Activated T-cell treated with anti-CD3 and anti-CD28 coated beads, Interleukin-2, amount 50 U/mL, for 24 hours (primary cell): ENCODE data around the gene FKBP9.
A peak's percentile ranks its signal among the peaks of the same experiment; 100 is the strongest.

Source experiments
- DNase-seq: peaks from one replicate; pipeline ENCODE4 v3.0.0-alpha.2; 2020
- H3K27ac Mint-ChIP-seq: 2 replicates; pipeline ENCODE4 v1.8.0; 2020; ENCODE audit warnings: mild to moderate bottlenecking, mixed read lengths
- H3K27me3 Mint-ChIP-seq: 2 replicates; pipeline ENCODE4 v1.8.0; 2020; ENCODE audit warnings: mixed read lengths
- H3K36me3 Mint-ChIP-seq: 2 replicates; pipeline ENCODE4 v1.8.0; 2020; ENCODE audit warnings: low read depth, mixed read lengths
- H3K4me1 Mint-ChIP-seq: 2 replicates; pipeline ENCODE4 v1.8.0; 2020; ENCODE audit warnings: low read depth, mixed read lengths
- H3K4me3 Mint-ChIP-seq: 2 replicates; pipeline ENCODE4 v1.8.0; 2020; ENCODE audit warnings: mild to moderate bottlenecking, moderate library complexity, mixed read lengths
- H3K9me3 Mint-ChIP-seq: 2 replicates; pipeline ENCODE4 v1.8.0; 2020; ENCODE audit warnings: mixed read lengths

Gene FKBP9

GRCh38 chr7:33024189-33024757 lies 67.0 kb downstream of the FKBP9 start:
- H3K27me3 Mint-ChIP-seq: no peaks in the 10 kb centered on the region
- no peaks in the 10 kb centered on the region for H3K9me3 Mint-ChIP-seq
- H3K36me3 Mint-ChIP-seq: peaks cover 80% of the 10 kb centered on the region
- H3K4me3 Mint-ChIP-seq: no peak overlapping the region
- no peak overlapping the region for H3K27ac Mint-ChIP-seq
- no peak for DNase-seq
- H3K4me1 Mint-ChIP-seq: peaks cover 2% of the 10 kb centered on the region

- peaks cover 40% of the 10 kb centered on the region for H3K36me3 Mint-ChIP-seq
- no peak overlapping the region for H3K27ac Mint-ChIP-seq
- no peak for DNase-seq
- no peaks in the 10 kb centered on the region for H3K27me3 Mint-ChIP-seq
- H3K9me3 Mint-ChIP-seq: no peaks in the 10 kb centered on the region
- H3K4me1 Mint-ChIP-seq: peaks cover 54% of the 10 kb centered on the region
- H3K4me3 Mint-ChIP-seq: no peak overlapping the region
These were observed 78.5 kb downstream of the FKBP9 start for GRCh38 chr7:33035776-33036175.

DNA sequence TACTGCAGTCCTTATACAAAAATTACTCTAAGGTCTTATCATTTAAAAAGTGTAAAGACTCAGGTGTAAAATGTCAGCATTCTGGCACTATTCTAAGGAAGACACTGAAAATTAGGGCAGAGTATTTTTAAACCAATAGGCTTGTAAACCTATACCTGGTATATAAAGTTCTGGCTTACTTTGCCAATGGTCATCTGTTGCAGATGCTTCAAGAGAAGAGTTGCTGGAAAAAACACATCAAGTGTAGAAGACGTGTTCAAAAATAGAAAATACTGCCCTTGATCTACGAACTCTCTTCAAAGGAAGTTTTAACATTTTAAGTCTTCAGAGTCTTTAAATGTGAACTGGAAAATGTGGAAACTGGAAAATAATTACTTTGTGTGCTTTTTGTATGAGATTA lies 81.4 kb downstream of the FKBP9 start:
- peak overlapping the region; percentile 76 for H3K4me3 Mint-ChIP-seq
- peak overlapping the region; percentile 90 for H3K27ac Mint-ChIP-seq
- DNase-seq: no peak
- H3K27me3 Mint-ChIP-seq: no peaks in the 10 kb centered on the region
- H3K4me1 Mint-ChIP-seq: peaks cover 65% of the 10 kb centered on the region
- no peaks in the 10 kb centered on the region for H3K9me3 Mint-ChIP-seq
- H3K36me3 Mint-ChIP-seq: peaks cover 25% of the 10 kb centered on the region

DNA sequence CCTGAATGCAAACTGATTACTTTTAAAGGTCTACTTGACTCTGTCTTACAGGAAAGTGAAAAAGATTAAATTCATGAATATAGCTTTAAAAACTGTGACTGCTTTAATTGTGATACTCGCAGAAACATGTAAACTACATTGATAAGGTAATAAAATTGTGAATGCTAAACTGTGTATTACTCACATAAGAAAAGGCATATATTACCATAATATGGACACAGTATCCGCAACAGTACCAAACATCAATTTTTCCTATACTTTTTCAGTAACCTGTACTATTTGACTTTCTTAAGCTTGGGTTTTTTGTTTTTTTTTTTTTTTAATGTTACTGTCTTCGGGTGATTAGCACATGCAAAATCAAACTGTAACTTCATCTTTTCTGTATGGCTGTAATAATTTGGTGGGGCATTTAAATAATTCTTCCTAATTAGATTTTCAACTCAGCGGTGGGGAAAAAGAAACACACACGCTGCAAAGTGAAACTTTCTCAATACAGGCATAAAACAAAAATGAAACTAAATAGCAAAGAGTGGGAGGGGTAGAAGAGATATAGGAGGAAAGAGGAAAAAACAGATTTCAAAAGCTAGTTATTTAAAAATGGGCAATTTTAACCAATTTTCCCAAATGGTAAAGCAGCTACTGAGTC lies 82.1 kb downstream of the FKBP9 start:
- Mint-ChIP-seq H3K27me3 (no peaks in the 10 kb centered on the region), H3K4me3 (peak overlapping the region; percentile 76), H3K9me3 (no peaks in the 10 kb centered on the region), H3K4me1 (peaks cover 70% of the 10 kb centered on the region), H3K27ac (peak overlapping the region; percentile 90), H3K36me3 (peaks cover 19% of the 10 kb centered on the region)
- DNase-seq: no peak

DNA sequence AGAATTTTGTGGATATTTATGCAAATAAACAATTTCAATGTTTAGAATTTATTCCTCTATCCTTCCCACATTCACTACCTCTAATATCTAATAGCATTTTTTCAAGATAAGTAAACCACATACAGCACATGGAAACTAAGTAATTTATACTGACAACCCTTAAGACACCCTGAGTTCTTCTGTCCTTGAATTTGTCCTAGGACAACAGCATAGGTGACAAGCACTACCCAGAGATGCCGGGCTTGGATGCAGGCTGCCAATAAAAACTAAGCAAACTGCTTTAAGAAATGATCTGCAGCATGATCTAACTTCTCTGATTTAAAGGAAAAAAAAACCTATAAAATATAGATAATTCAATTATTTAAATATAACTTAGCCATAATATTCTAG lies 82.7 kb downstream of the FKBP9 start:
- Mint-ChIP-seq H3K4me3 (peak overlapping the region; percentile 76), H3K27ac (peak overlapping the region; percentile 90), H3K4me1 (peaks cover 70% of the 10 kb centered on the region), H3K27me3 (no peaks in the 10 kb centered on the region), H3K36me3 (peaks cover 14% of the 10 kb centered on the region), H3K9me3 (no peaks in the 10 kb centered on the region)
- no peak for DNase-seq

GRCh38 chr7:33040803-33041516 lies 83.7 kb downstream of the FKBP9 start:
- no peaks in the 10 kb centered on the region for H3K9me3 Mint-ChIP-seq
- peaks cover 70% of the 10 kb centered on the region for H3K4me1 Mint-ChIP-seq
- peak overlapping the region; percentile 91 for H3K27ac Mint-ChIP-seq
- H3K36me3 Mint-ChIP-seq: peaks cover 9% of the 10 kb centered on the region
- H3K27me3 Mint-ChIP-seq: no peaks in the 10 kb centered on the region
- no peak for DNase-seq
- peak overlapping the region; percentile 67 for H3K4me3 Mint-ChIP-seq

GRCh38 chr7:33041631-33042428 lies 84.6 kb downstream of the FKBP9 start:
- DNase-seq: no peak
- Mint-ChIP-seq H3K36me3 (peaks cover 8% of the 10 kb centered on the region), H3K27ac (no peak overlapping the region), H3K9me3 (no peaks in the 10 kb centered on the region), H3K4me3 (no peak overlapping the region), H3K4me1 (peaks cover 68% of the 10 kb centered on the region), H3K27me3 (no peaks in the 10 kb centered on the region)

DNA sequence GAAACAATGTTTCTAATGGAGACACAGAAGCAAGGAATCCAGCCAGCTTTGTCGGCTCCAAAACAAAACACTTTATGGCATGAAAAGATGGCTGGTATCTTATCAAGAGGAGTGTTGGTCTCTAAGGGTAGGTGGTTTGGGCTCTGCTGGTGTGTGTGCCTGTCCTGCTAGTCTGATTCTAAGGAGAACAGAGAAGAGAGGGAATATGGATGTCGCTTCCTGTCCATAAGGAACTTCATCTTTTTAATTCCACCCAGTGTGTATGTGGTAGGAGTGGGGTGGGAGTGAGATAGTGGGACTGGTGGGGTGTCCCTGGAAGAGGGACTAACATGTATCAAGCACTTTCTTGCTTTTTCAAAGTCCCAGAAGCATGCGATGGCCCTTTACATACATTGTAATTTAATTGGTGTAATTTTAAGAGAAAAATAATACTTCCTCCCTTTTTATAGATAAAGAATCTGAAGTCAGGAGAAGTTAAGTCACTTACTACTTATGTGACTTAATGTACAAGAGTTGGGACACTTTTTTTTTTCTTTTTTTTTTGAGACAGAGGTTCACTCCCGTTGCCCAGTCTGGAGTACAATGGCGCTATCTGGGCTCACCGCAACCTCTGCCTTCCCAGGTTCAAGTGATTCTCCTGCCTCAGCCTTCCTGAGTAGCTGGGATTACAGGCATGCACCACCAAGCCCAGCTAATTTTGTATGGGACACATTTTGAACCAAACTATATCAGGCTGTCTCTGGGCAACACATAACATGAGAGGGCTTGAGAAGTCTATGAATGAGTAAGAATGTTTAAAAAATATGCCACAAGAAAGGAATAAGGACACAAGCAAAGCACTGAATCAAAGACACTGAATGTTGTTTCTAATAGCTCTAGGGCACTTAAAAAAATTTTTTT lies 86.5 kb downstream of the FKBP9 start:
- Mint-ChIP-seq H3K4me1 (peaks cover 62% of the 10 kb centered on the region), H3K27me3 (no peaks in the 10 kb centered on the region), H3K36me3 (peaks cover 6% of the 10 kb centered on the region), H3K9me3 (no peaks in the 10 kb centered on the region), H3K27ac (peak overlapping the region; percentile 38), H3K4me3 (no peak overlapping the region)
- DNase-seq: no peak

DNA sequence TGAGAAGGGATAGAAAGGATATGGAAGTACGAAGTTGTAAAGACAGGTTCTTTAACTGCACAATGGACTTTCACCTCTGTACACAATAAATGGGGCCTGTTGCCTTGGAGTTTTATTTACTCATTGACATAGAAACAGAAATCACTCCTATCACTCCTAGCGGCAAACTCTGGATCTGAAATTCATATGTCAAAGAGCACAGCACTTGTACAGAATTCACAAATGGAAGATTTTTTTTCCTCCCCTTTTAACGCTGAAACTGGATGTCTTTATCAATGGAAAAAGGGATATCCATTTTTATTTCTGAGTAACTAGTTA lies 87.1 kb downstream of the FKBP9 start:
- H3K9me3 Mint-ChIP-seq: no peaks in the 10 kb centered on the region
- no peaks in the 10 kb centered on the region for H3K27me3 Mint-ChIP-seq
- H3K36me3 Mint-ChIP-seq: peaks cover 6% of the 10 kb centered on the region
- peaks cover 60% of the 10 kb centered on the region for H3K4me1 Mint-ChIP-seq
- no peak overlapping the region for H3K4me3 Mint-ChIP-seq
- DNase-seq: no peak
- no peak overlapping the region for H3K27ac Mint-ChIP-seq

- no peak for DNase-seq
- Mint-ChIP-seq H3K27me3 (no peaks in the 10 kb centered on the region), H3K36me3 (peaks cover 6% of the 10 kb centered on the region), H3K27ac (no peak overlapping the region), H3K9me3 (no peaks in the 10 kb centered on the region), H3K4me3 (no peak overlapping the region), H3K4me1 (peaks cover 54% of the 10 kb centered on the region)
These were observed 87.7 kb downstream of the FKBP9 start for GRCh38 chr7:33044986-33045385.

DNA sequence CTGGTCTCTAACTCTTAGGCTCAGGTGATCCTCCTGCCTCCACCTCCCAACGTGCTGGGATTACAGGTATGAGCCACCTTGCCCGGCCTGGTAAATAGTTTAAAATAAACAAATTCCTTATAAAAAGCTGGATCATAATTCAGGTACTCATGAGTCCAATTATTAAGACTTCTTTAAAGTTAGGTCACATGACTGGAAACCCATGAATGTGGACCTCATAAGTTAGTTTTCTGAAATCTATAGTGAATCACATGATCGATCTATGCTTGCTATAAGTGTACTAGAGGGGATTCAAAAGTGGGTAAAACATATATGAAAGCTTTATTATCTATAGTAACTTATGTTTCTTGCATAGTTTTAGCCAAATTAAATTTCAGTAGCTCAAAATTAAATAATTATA lies 91.0 kb downstream of the FKBP9 start:
- Mint-ChIP-seq H3K9me3 (no peaks in the 10 kb centered on the region), H3K4me3 (no peak overlapping the region), H3K27me3 (no peaks in the 10 kb centered on the region), H3K27ac (no peak overlapping the region), H3K4me1 (peaks cover 59% of the 10 kb centered on the region), H3K36me3 (peaks cover 13% of the 10 kb centered on the region)
- no peak for DNase-seq

GRCh38 chr7:33048704-33049103 lies 91.5 kb downstream of the FKBP9 start:
- Mint-ChIP-seq H3K9me3 (no peaks in the 10 kb centered on the region), H3K36me3 (peaks cover 15% of the 10 kb centered on the region), H3K4me1 (peaks cover 58% of the 10 kb centered on the region), H3K4me3 (no peak overlapping the region), H3K27me3 (no peaks in the 10 kb centered on the region), H3K27ac (no peak overlapping the region)
- no peak for DNase-seq

DNA sequence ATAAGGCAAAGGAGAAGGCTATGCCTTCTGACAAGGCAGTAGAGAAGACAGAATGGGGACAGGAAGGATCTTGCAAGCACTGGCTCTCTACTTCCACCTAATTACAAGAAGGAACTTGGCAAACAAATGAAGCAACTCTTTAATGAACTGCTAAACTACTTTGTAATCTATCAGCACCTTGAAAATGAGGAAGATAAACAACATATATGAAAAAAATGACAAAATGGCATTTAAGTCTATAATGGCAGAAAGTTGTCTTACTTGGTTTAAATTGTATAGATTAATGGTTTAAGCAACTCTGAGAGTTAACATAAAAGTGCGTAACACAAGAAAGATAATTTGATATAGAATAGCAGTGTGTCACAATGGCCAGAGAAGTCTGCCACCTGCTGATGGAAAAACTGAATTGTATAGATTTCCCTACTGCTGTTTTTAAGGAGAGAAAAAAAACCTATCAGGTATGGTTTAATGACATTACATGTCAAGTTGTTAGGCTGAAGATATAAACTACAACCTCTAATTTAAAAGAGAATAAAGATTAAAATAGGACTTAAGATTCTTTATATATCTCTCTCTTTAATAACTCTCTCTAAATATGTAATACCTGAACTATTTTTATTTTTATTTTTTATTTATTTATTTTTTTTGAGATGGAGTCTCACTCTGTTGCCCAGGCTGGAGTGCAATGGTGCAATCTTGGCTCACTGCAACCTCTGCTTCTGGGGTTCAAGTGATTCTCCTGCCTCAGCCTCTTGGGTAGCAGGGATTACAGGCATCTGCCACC lies 93.5 kb downstream of the FKBP9 start:
- H3K27ac Mint-ChIP-seq: no peak overlapping the region
- no peaks in the 10 kb centered on the region for H3K27me3 Mint-ChIP-seq
- H3K36me3 Mint-ChIP-seq: peaks cover 25% of the 10 kb centered on the region
- H3K9me3 Mint-ChIP-seq: no peaks in the 10 kb centered on the region
- H3K4me1 Mint-ChIP-seq: peaks cover 62% of the 10 kb centered on the region
- H3K4me3 Mint-ChIP-seq: no peak overlapping the region
- no peak for DNase-seq
